Ureter (tissue), 1 donor: Measurements from ENCODE around the gene DGCR6L. TPM values are rescaled to one million over a fixed set of nuclear protein-coding genes. Genes with fewer than 3 reads are reported as not detected.
"Not testable (repeated sequence)": the region's sequence is repeated elsewhere in the genome, so short reads cannot be mapped to it uniquely, and the experiment has no call there.

Experiments
- DNase-seq: peaks from one replicate; pipeline ENCODE4 v3.0.0-alpha.2; 2020; ENCODE audit warnings: low spot score
- total RNA-seq: library from RNA; stranded (reverse); gene quantifications from one replicate; pipeline ENCODE4 v1.2.4, GENCODE V29; 2023
- donor health status: DM: yes; HTN: yes; CAD: no.

Gene DGCR6L
- total RNA-seq, 1 donor from 2014 or later = 31.4 TPM

- no peak for DNase-seq
Measured at GRCh38 chr22:20292108-20292507, 27.8 kb downstream of the DGCR6L start.

- DNase-seq = no peak
Measured at GRCh38 chr22:20291604-20292063, 28.2 kb downstream of the DGCR6L start.

GRCh38 chr22:20291249-20291586 is 28.6 kb downstream of the DGCR6L start:
- DNase-seq = no peak

- no peak for DNase-seq
Measured at GRCh38 chr22:20290578-20291248, 29.1 kb downstream of the DGCR6L start.

- no peak for DNase-seq
Measured at GRCh38 chr22:20290045-20290392, 29.8 kb downstream of the DGCR6L start.

GRCh38 chr22:20289182-20290044 is 30.4 kb downstream of the DGCR6L start:
- DNase-seq = not testable (repeated sequence)

- DNase-seq = not testable (repeated sequence)
Measured at GRCh38 chr22:20286784-20287423, 33.0 kb downstream of the DGCR6L start.

- DNase-seq = not testable (repeated sequence)
Measured at GRCh38 chr22:20286312-20286660, 33.6 kb downstream of the DGCR6L start.

- peak; percentile 83 for DNase-seq
Measured at GRCh38 chr22:20285473-20286311, 34.2 kb downstream of the DGCR6L start.

GRCh38 chr22:20284471-20285086 is 35.3 kb downstream of the DGCR6L start:
- DNase-seq = no peak

- no peak for DNase-seq
Measured at GRCh38 chr22:20283674-20284066, 36.2 kb downstream of the DGCR6L start.

GRCh38 chr22:20282901-20283673 is 36.8 kb downstream of the DGCR6L start:
- no peak for DNase-seq

GRCh38 chr22:20281891-20282290 is 38.0 kb downstream of the DGCR6L start:
- DNase-seq = no peak

- DNase-seq = not testable (repeated sequence)
Measured at GRCh38 chr22:20281473-20281872, 38.4 kb downstream of the DGCR6L start.

- no peak for DNase-seq
Measured at GRCh38 chr22:20280866-20281265, 39.0 kb downstream of the DGCR6L start.

GRCh38 chr22:20280163-20280562 is 39.7 kb downstream of the DGCR6L start:
- DNase-seq = not testable (repeated sequence)

GRCh38 chr22:20279662-20280134 is 40.2 kb downstream of the DGCR6L start:
- DNase-seq = no peak

- DNase-seq = not testable (repeated sequence)
Measured at GRCh38 chr22:20278726-20279490, 41.0 kb downstream of the DGCR6L start.

GRCh38 chr22:20277936-20278635 is 41.8 kb downstream of the DGCR6L start:
- DNase-seq = not testable (repeated sequence)
